D721Med (cell line): Measurements from ENCODE around the gene CSRP1.

Experiments used
- DNase-seq: peaks from one replicate; pipeline ENCODE4 v3.0.0; 2011; ENCODE audit warnings: low spot score; ENCODE audit not compliant: insufficient read length
- FAIRE-seq: peaks from 2 replicates; lab custom pipeline; 2011; peaks lifted over from hg19 to GRCh38; lab: Jason Lieb, UNC
- TF ChIP-seq, protein P1 (sequence below): IDR thresholded peaks from 2 replicates; pipeline ENCODE4 v1.5.1; 2012; ENCODE audit warnings: mild to moderate bottlenecking, control low read depth; ENCODE audit not compliant: insufficient read depth; ENCODE audit errors: missing control alignments

Gene CSRP1

DNA sequence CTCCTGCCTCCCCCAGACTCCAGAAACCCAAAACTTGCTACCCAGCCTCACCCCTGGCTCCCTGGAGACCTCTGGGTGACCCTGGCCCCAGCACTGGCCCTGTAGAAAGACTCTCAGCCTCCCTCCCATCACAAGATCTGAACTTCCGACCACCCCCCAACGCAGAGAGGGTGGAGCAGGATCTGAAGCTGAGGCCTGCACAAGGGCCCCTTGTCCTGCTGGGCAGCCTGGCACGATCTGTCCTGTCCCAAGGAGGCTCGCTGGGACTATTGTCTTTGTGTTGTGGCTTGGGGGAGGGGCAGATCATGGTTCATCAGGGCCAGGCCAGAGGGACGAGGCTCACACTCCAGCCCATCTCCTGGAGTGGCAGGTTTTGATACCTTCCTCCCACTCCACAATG is 57.9 kb downstream of the CSRP1 start:
- FAIRE-seq: no peak
- DNase-seq: no peak
- TF ChIP-seq, protein P1, sequence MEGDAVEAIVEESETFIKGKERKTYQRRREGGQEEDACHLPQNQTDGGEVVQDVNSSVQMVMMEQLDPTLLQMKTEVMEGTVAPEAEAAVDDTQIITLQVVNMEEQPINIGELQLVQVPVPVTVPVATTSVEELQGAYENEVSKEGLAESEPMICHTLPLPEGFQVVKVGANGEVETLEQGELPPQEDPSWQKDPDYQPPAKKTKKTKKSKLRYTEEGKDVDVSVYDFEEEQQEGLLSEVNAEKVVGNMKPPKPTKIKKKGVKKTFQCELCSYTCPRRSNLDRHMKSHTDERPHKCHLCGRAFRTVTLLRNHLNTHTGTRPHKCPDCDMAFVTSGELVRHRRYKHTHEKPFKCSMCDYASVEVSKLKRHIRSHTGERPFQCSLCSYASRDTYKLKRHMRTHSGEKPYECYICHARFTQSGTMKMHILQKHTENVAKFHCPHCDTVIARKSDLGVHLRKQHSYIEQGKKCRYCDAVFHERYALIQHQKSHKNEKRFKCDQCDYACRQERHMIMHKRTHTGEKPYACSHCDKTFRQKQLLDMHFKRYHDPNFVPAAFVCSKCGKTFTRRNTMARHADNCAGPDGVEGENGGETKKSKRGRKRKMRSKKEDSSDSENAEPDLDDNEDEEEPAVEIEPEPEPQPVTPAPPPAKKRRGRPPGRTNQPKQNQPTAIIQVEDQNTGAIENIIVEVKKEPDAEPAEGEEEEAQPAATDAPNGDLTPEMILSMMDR: no peak

DNA sequence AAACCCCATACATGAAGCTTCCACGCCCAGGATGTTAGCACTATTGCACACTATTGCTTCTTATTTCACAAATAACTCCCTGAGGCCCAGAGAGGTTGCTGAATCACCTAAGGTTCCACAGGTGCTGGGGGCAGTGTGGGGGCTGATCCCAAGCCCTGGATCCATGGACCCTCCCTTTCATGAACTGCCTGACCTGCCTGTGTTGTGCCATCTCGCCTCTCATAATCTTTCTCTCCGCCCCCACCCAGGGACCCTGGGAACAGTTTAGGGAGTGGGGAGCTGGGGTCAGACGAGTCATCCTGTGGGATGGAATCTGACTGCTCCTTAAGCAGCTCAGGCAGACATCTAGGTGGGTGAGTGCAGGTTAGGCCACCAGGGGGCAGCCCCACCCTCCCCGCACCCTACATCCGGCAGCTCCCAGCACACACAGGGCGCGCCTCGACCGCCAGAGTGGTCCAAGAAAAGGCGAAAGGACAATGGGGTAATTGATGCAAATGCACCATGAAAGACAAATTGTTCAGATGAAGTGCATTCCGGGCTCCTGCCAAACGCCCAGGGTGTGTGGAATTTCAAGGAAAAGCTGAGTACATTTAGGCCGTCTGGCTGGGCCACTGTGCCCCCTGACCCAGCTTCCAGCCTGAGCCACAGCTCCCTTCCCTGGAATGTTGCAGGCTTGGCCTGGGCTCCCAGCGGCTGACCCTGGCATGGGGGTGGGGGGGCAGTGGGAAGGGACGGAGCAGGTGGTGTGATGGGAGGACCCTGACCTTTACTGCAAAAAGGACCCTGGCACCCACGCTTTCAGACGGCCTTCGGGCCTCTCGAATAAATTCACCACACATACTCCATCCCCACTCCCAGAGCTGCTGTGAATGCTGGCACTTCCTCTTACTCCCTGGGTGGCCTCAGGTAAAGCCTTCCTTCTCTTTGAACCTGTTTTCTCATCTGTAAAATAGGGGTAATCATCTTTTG is 58.7 kb downstream of the CSRP1 start:
- FAIRE-seq: no peak
- DNase-seq: peak; percentile 98
- TF ChIP-seq, protein P1: peak; percentile 89

DNA sequence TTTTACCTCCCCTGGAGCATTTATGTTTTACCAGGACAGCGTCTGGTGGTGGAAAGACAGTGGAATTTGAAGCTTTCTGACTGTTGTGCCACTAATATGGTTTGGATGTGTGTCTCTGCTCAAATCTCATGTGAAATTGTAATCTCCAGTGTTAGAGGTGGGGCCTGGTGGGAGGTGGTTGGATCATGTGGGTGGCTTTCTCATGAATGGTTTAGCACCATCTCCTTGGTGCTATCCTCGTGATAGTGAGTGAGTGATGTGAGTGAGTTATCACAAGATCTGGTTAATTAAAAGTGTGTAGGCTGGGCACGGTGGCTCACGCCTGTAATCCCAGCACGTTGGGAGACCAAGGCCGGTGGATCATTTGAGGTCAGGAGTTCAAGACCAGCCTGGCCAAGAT is 61.6 kb downstream of the CSRP1 start:
- DNase-seq (no peak), FAIRE-seq (no peak)

DNA sequence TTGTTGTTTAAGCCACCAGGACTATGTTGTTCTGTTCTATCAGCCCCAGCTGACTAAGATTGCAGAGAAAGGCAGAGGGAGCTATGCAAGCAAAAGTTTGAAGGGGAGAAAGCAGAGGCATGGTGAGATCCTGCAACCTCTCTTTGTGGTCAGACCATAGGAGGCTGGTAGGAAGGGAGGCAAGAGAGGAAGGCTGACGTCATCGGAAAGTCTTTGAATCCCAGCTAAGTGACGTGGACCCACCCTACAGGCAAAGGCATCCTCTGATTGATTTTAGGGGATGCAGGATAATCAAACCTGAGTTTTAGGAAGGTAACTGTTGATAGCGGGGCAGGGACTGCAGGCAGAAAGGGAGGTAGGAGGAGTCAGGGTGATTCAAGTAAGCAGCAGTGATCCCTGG is 62.1 kb downstream of the CSRP1 start:
- TF ChIP-seq, protein P1: no peak
- FAIRE-seq (no peak), DNase-seq (no peak)

More for the DNA sequence above, 61.6 kb downstream of the CSRP1 start:
- TF ChIP-seq, protein P1: no peak

DNA sequence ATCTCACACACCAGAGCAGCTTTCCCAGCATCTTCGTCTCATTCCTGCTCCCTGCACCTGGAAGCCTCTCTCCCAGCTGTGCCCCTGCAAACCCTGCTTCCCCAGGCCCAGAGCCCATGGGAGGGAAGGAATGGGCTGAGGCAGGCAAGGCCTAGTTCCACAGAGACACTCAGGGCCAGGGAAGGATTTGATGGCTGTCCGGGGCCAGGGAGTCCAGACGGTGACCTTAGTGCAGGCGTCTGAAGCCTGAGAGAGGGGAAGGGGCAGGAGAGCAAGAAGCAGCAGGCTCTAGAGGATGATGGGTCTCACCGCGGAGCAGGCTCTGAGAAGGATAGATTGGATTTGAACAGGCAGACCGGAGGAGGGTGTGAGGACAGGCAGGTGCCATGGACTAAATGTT is 63.2 kb downstream of the CSRP1 start:
- TF ChIP-seq, protein P1: no peak

DNA sequence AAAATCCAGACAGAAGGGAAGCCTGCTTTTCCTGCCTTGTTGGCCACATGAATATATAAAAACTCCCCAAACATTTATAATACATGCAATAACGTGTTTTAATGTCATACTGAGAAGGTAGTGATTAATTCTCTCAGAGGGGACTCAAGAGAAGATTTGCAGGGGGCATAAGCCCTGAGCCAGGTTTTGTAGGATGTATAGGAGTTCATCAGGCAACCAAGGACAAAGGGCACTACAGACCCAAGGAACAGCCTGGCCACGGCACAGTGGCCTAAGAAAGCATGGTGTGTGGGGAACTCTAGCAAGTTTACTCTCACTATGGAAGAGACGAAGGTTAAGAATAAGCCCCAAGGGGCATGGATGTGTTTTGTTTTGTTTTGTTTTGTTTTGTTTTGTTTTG is 70.0 kb downstream of the CSRP1 start:
- DNase-seq: no peak
- FAIRE-seq: no peak
- TF ChIP-seq, protein P1: no peak

More for the DNA sequence above, 63.2 kb downstream of the CSRP1 start:
- FAIRE-seq (no peak), DNase-seq (no peak)

DNA sequence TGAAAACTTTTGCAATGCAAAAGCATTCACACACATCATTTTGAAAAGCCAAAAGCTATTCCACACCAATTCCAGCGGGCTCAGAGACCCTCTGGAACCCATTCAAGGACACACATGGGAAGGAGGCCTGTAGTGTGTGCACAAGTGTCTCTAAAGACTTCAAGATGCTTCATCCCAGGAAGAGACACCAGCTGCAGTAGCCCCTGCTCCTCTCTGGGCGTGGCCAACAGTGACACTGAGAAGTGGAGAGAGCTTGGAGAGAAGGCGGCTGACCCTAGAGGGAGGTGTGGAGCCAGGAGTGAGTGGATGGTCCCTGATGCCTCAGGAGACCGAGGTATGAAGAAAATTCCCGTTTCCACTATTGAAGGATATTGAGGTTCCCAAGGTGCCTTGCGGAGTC is 70.5 kb downstream of the CSRP1 start:
- TF ChIP-seq, protein P1: no peak
- FAIRE-seq (no peak), DNase-seq (no peak)
